NCI-H69 (cell line): Measurements from ENCODE around the gene ISG15.
"Not testable (repeated sequence)": the region's sequence is repeated elsewhere in the genome, so short reads cannot be mapped to it uniquely, and the experiment has no call there.

Experiments used
- DNase-seq: peaks from one replicate; lab custom pipeline; 2025; lab: John Stamatoyannopoulos, UW

Gene ISG15

GRCh38 chr1:975365-975764 is 37.9 kb upstream of the ISG15 start:
- no peak for DNase-seq

GRCh38 chr1:975896-976683 is 37.2 kb upstream of the ISG15 start:
- peak; percentile 75 for DNase-seq

- not testable (repeated sequence) for DNase-seq
Observed at GRCh38 chr1:976791-977190, 36.5 kb upstream of the ISG15 start.

GRCh38 chr1:978069-978834 is 35.0 kb upstream of the ISG15 start:
- DNase-seq: peak; percentile 60

GRCh38 chr1:978835-979743 is 34.2 kb upstream of the ISG15 start:
- DNase-seq: no peak

- DNase-seq: no peak
Observed at GRCh38 chr1:979744-980072, 33.6 kb upstream of the ISG15 start.

- DNase-seq: no peak
Observed at GRCh38 chr1:980137-980571, 33.1 kb upstream of the ISG15 start.

GRCh38 chr1:980602-981395 is 32.5 kb upstream of the ISG15 start:
- no peak for DNase-seq

- no peak for DNase-seq
Observed at GRCh38 chr1:981491-981954, 31.8 kb upstream of the ISG15 start.

- DNase-seq: no peak
Observed at GRCh38 chr1:981955-982558, 31.2 kb upstream of the ISG15 start, which contains the start of gene PERM1. TSS of gene PERM1 (minus strand) at chr1:982093. CDS start at chr1:981029, 1,064 bp downstream.

GRCh38 chr1:982765-983436 is 30.4 kb upstream of the ISG15 start:
- DNase-seq: peak; percentile 37

GRCh38 chr1:983798-984475 is 29.4 kb upstream of the ISG15 start:
- DNase-seq: no peak

- DNase-seq: no peak
Observed at GRCh38 chr1:984476-984814, 28.9 kb upstream of the ISG15 start.

- no peak for DNase-seq
Observed at GRCh38 chr1:985126-985525, 28.2 kb upstream of the ISG15 start.

GRCh38 chr1:988061-988460 is 25.2 kb upstream of the ISG15 start:
- not testable (repeated sequence) for DNase-seq

GRCh38 chr1:991275-991674 is 22.0 kb upstream of the ISG15 start:
- not testable (repeated sequence) for DNase-seq

GRCh38 chr1:991895-992294 is 21.4 kb upstream of the ISG15 start:
- DNase-seq: no peak

GRCh38 chr1:992362-992761 is 20.9 kb upstream of the ISG15 start:
- DNase-seq: no peak

GRCh38 chr1:993379-993995 is 19.8 kb upstream of the ISG15 start:
- no peak for DNase-seq
